ENCODE results near the gene ESYT2. TPM values are rescaled to one million over a fixed set of nuclear protein-coding genes. Genes with fewer than 3 reads are reported as not detected.

The ESYT2 gene
- total RNA-seq, 1 experiment from 2014 or later: 39.0 TPM

DNA sequence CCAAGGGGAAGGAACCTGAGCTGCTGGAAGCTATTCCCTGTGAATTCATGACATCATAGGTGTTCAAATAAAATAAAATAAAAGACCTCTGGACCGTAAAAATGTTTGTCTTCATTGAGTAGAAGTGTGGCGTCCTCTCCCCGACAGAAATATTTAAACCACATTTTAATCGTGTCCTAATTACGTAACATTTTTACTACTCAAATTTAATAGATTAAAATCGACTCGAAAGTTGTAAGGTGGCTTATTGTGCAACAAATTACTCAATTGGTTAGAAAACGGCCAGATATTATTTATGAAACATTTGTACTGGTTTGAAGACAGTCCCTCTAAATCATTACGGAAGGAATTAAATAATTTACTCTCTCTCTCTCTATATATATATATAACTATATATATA, 109.2 kb downstream of the ESYT2 start:
- Histone ChIP-seq H4K8ac (replicated peaks; ENCODE audit: insufficient read length, low read depth, low read length) (no peak overlapping the region), H2BK5ac (ENCODE audit: insufficient read length, low read length) (no peak overlapping the region), H3K27me3 (ENCODE audit: insufficient read depth, low read length) (no peaks in the 10 kb centered on the region), H3K4ac (ENCODE audit: low read depth, low read length) (no peak overlapping the region), H2BK120ac (ENCODE audit: low read depth, low read length, poor library complexity, severe bottlenecking) (no peak overlapping the region), H2AFZ (ENCODE audit: low read length) (no peak overlapping the region), H3K9ac (ENCODE audit: extremely low read depth, insufficient read length, low read length) (no peak overlapping the region), H4K20me1 (ENCODE audit: control insufficient read depth, insufficient read depth, insufficient read length) (no peaks in the 10 kb centered on the region), H4K91ac (ENCODE audit: insufficient read length, low read depth, low read length) (no peak overlapping the region), H2AK5ac (ENCODE audit: insufficient read length, low read length) (no peak overlapping the region), H3K27ac (ENCODE audit: insufficient read length, low read depth, low read length) (no peak overlapping the region), H4K5ac (ENCODE audit: insufficient read length, low read depth, low read length) (no peak overlapping the region), H3K23ac (ENCODE audit: insufficient read length, low read depth, low read length) (no peak overlapping the region), H3K14ac (ENCODE audit: insufficient read depth, low read length) (no peak overlapping the region), H2BK15ac (ENCODE audit: low read depth, low read length) (no peak overlapping the region), H2BK12ac (ENCODE audit: insufficient read length, low read depth, low read length) (no peak overlapping the region), H3K79me2 (ENCODE audit: insufficient read depth, low read length) (no peaks in the 10 kb centered on the region), H3K56ac (ENCODE audit: insufficient read length, low read depth, low read length) (no peak overlapping the region), H3K18ac (ENCODE audit: insufficient read length, low read depth, low read length) (no peak overlapping the region), H3K79me1 (ENCODE audit: insufficient read depth, low read depth, low read length, poor library complexity, severe bottlenecking) (no peaks in the 10 kb centered on the region), H3K4me1 (ENCODE audit: insufficient read depth, low read length) (no peaks in the 10 kb centered on the region), H3T11ph (ENCODE audit: low read length) (no peak overlapping the region), H3K4me2 (ENCODE audit: insufficient read depth, insufficient read length, low read length) (no peak overlapping the region), H2BK20ac (ENCODE audit: low read depth, low read length, poor library complexity, severe bottlenecking) (no peak overlapping the region), H3K23me2 (ENCODE audit: insufficient read length, low read depth, low read length, poor library complexity, severe bottlenecking) (no peaks in the 10 kb centered on the region), H3K9me3 (ENCODE audit: control insufficient read depth, low read depth, low read length) (no peaks in the 10 kb centered on the region)
- Mint-ChIP-seq H3K4me3 (no peak overlapping the region), H3K36me3 (ENCODE audit: insufficient read depth in 1 of 3, low read depth in 3 of 3) (no peaks in the 10 kb centered on the region), H3K4me1 (no peaks in the 10 kb centered on the region), H3K27ac (no peak overlapping the region), H3K9me3 (peaks cover 0 to 3% of the 10 kb centered on the region in 2 experiments; a peak in 2 of 5 replicates), H3K27me3 (ENCODE audit: low read depth) (peaks cover 19% of the 10 kb centered on the region)
- TF ChIP-seq, protein P1, sequence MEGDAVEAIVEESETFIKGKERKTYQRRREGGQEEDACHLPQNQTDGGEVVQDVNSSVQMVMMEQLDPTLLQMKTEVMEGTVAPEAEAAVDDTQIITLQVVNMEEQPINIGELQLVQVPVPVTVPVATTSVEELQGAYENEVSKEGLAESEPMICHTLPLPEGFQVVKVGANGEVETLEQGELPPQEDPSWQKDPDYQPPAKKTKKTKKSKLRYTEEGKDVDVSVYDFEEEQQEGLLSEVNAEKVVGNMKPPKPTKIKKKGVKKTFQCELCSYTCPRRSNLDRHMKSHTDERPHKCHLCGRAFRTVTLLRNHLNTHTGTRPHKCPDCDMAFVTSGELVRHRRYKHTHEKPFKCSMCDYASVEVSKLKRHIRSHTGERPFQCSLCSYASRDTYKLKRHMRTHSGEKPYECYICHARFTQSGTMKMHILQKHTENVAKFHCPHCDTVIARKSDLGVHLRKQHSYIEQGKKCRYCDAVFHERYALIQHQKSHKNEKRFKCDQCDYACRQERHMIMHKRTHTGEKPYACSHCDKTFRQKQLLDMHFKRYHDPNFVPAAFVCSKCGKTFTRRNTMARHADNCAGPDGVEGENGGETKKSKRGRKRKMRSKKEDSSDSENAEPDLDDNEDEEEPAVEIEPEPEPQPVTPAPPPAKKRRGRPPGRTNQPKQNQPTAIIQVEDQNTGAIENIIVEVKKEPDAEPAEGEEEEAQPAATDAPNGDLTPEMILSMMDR (conservative IDR thresholded peaks at IDR 0.05): no peak
- WGBS (ENCODE audit: extremely low coverage, insufficient read length, low lambda C conversion rate): 100% methylated on average over 3 of the region's 9 CpGs
- no peak for DNase-seq
